Ovary (tissue), 9 donors: ENCODE measurements around the gene SERPINH1. TPM values are rescaled to one million over a fixed set of nuclear protein-coding genes. Genes with fewer than 3 reads are reported as not detected.

Experiments used
- DNase-seq, 5 donors: peaks; one replicate each; pipeline ENCODE4 v3.0.0-alpha.2; 2019 to 2020
- H3K27ac ChIP-seq, 2 donors: fragments of 200-600 bp; one replicate each; pipeline versions ENCODE4 v1.5.1 to v1.8.0; 2019 to 2022
- H3K27me3 ChIP-seq: fragments of 200-600 bp; one replicate; pipeline ENCODE4 v1.8.0; 2022
- H3K36me3 ChIP-seq: fragments of 200-600 bp; sonication (generic); one replicate; pipeline ENCODE4 v1.5.1; 2019
- H3K4me1 ChIP-seq: one replicate; pipeline ENCODE4 v1.8.1; 2013; ENCODE audit warnings: mild to moderate bottlenecking, moderate library complexity; ENCODE audit not compliant: insufficient read depth
- H3K4me3 ChIP-seq: fragments of 200-600 bp; sonication (generic); one replicate; pipeline ENCODE4 v1.5.1; 2017
- H3K9me3 ChIP-seq, 2 donors: fragments of 200-600 bp in 1 of 2; sonication (generic) in 1 of 2; one replicate each; pipeline versions ENCODE4 v1.5.1 to v1.8.1; 2013 to 2019; ENCODE audit warnings: mild to moderate bottlenecking in 1 of 2, moderate library complexity in 1 of 2
- EP300 ChIP-seq: sonication (generic); formaldehyde crosslinking; IDR thresholded peaks from one replicate; pipeline ENCODE4 v1.6.1; 2017; ENCODE audit warnings: antibody characterized with exemption
- POLR2A ChIP-seq: fragments of 450-650 bp; IDR thresholded peaks from one replicate; pipeline ENCODE4 v1.6.1; 2017; ENCODE audit warnings: antibody characterized with exemption, mild to moderate bottlenecking, moderate library complexity
- WGBS, 3 donors: extraction: QIAGEN DNeasy Blood & Tissue Kit in 1 of 3; methylation state at CpG; one replicate each; pipeline versions ENCODE4 v1.1.5 to v1.1.7; 2013 to 2017; 5-methylcytosine and 5-hydroxymethylcytosine counted together
- intact Hi-C, 4 donors: fragments of 100-400 bp; cut with DNase I; formaldehyde crosslinking; loops; one replicate each; pipeline versions ENCODE4 v1.11.0 to v1.15.1; 2022 to 2023
- polyA plus RNA-seq, 2 donors: library from polyadenylated mRNA; stranded (reverse); fragments of 200-250 nt in 1 of 2; fragments of 350-450 nt in 1 of 2; fragmentation: Illumina TruSeq in 1 of 2; extraction: RNeasy Lipid Tissue Mini Kit (QIAGEN cat#74804) in 1 of 2; gene quantifications; one replicate each; pipeline ENCODE4 v1.2.3, GENCODE V29; 2013 to 2014
- total RNA-seq, 7 donors: library from RNA; depleted of rRNA in 2 of 7; stranded (reverse); fragments of >200 nt in 2 of 7; fragmentation: NEBNext Ultra II Directional in 3 of 7; extraction: Animal tissue kit (Norgen Biotek cat#: 25700) in 3 of 7; gene quantifications; one replicate each; pipeline versions ENCODE4 v1.1.0 to v1.2.4, GENCODE V29; 2016 to 2023
- TF ChIP-seq, protein P1 (sequence below), 3 donors: fragments of 450-650 bp in 2 of 3; fragments of 200-600 bp in 1 of 3; IDR thresholded peaks; one replicate each; pipeline versions ENCODE4 v1.5.1 to v1.8.0; 2016 to 2022; ENCODE audit warnings: antibody characterized with exemption in 3 of 3, mild to moderate bottlenecking in 1 of 3
- donor health status: DM: no; HTN: no; CAD: no; lungs with moderate emphysema.
- donor health status: DM: no; HTN: no; CAD: no.
- donor health status: Bipolar disorder and iron deficiency.
- donor health status: DM: yes; HTN: yes; CAD: no.
- donor health status: DM: no; HTN: no; CAD: no.
- donor health status: DM: yes; HTN: yes; CAD: no.

Gene SERPINH1
- total and polyA plus RNA-seq, 9 donors: 122 to 289 (median 183) TPM

DNA sequence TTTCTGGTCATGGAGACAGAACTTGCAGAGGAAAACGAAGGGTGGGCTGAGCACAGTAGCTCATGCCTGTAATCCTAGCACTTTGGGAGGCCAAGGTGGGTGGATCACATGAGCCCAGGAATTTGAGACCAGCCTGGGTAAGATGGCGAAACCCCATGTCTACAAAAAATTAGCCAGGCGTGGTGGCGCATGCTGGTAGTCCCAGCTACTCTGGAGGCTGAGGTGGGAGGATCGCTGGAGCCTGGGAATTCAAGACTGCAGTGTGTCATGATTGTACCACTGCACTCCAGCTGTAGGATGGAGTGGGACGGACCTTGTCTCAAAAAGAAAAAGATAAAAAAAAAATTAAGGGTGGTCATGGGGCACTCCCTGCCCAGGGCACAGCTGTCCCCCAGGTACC, 5.9 kb downstream of the SERPINH1 start:
- no peak for DNase-seq
- intact Hi-C loops: no loop called here
- H3K4me3 ChIP-seq: no peak overlapping the region
- no peaks in the 10 kb centered on the region for H3K36me3 ChIP-seq
- TF ChIP-seq, protein P1, sequence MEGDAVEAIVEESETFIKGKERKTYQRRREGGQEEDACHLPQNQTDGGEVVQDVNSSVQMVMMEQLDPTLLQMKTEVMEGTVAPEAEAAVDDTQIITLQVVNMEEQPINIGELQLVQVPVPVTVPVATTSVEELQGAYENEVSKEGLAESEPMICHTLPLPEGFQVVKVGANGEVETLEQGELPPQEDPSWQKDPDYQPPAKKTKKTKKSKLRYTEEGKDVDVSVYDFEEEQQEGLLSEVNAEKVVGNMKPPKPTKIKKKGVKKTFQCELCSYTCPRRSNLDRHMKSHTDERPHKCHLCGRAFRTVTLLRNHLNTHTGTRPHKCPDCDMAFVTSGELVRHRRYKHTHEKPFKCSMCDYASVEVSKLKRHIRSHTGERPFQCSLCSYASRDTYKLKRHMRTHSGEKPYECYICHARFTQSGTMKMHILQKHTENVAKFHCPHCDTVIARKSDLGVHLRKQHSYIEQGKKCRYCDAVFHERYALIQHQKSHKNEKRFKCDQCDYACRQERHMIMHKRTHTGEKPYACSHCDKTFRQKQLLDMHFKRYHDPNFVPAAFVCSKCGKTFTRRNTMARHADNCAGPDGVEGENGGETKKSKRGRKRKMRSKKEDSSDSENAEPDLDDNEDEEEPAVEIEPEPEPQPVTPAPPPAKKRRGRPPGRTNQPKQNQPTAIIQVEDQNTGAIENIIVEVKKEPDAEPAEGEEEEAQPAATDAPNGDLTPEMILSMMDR (IDR thresholded peaks at IDR 0.05): no peak
- no peak for TF ChIP-seq POLR2A
- no peak for TF ChIP-seq EP300
- no peaks in the 10 kb centered on the region for H3K27me3 ChIP-seq
- no peaks in the 10 kb centered on the region for H3K9me3 ChIP-seq
- H3K27ac ChIP-seq: no peak overlapping the region
- peaks cover 24% of the 10 kb centered on the region for H3K4me1 ChIP-seq
- 73 to 76% (median 75%) methylated on average over 6 of the region's 6 CpGs for WGBS, 3 donors

DNA sequence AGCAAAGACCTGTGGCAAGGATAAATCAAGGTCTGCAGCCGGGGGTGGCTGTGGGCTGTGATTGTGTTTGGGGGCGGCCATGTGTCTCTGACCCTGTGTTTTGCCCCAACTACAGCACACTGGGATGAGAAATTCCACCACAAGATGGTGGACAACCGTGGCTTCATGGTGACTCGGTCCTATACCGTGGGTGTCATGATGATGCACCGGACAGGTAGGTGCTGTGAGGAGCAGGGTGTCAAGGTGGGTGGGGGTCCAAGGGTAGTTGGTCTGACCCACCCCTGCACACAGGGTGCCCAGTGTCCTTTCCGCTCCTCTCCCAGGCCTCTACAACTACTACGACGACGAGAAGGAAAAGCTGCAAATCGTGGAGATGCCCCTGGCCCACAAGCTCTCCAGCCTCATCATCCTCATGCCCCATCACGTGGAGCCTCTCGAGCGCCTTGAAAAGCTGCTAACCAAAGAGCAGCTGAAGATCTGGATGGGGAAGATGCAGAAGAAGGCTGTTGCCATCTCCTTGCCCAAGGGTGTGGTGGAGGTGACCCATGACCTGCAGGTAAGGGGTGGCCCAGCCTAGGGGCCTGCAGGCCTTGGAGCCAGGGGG, 6.7 kb downstream of the SERPINH1 start:
- no peaks in the 10 kb centered on the region for H3K36me3 ChIP-seq
- H3K9me3 ChIP-seq: no peaks in the 10 kb centered on the region
- TF ChIP-seq, protein P1 (IDR thresholded peaks at IDR 0.05): no peak
- TF ChIP-seq POLR2A (no peak), EP300 (no peak)
- H3K27me3 ChIP-seq: no peaks in the 10 kb centered on the region
- H3K27ac ChIP-seq: no peak overlapping the region
- no peak for DNase-seq
- peaks cover 22% of the 10 kb centered on the region for H3K4me1 ChIP-seq
- 65 to 76% (median 70%) methylated on average over 14 of the region's 14 CpGs for WGBS, 3 donors
- intact Hi-C loops: no loop called here
- no peak overlapping the region for H3K4me3 ChIP-seq

DNA sequence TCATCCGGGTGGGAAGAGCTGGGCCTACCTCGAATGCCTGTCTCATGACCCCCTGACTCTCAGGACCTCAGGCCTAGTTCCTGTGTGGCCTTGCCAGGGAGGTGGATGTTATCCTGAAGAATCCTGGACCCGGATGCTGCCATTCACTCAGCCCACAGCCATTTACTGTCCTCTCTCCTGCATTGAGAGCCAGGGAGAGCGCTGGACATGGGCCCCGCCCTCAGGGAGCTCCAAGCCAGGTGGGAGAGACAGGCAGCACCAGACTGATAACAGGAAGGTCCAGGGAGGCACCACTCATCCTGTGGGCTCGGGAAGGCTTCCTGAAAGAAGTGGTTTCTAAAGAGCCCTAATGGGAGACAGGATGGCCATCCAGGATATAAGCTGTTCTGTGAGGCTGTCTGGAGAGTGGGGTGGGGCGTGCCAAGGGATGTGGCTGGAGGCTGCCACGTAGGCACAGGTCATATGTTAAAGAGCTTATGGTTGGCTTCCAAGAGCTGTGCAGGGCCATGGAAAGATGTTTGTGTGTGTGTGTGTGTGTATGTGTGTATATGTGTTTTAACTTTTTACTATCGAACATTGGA, 8.6 kb downstream of the SERPINH1 start:
- H3K36me3 ChIP-seq: no peaks in the 10 kb centered on the region
- peaks cover 11% of the 10 kb centered on the region for H3K4me1 ChIP-seq
- 51 to 54% (median 51%) methylated on average over 9 of the region's 9 CpGs for WGBS, 3 donors
- no peak for DNase-seq
- intact Hi-C loops: no loop called here
- no peak overlapping the region for H3K4me3 ChIP-seq
- no peaks in the 10 kb centered on the region for H3K9me3 ChIP-seq
- H3K27ac ChIP-seq: no peak overlapping the region
- no peaks in the 10 kb centered on the region for H3K27me3 ChIP-seq
- no peak for TF ChIP-seq EP300
- TF ChIP-seq, protein P1 (IDR thresholded peaks at IDR 0.05): no peak
- TF ChIP-seq POLR2A: no peak

DNA sequence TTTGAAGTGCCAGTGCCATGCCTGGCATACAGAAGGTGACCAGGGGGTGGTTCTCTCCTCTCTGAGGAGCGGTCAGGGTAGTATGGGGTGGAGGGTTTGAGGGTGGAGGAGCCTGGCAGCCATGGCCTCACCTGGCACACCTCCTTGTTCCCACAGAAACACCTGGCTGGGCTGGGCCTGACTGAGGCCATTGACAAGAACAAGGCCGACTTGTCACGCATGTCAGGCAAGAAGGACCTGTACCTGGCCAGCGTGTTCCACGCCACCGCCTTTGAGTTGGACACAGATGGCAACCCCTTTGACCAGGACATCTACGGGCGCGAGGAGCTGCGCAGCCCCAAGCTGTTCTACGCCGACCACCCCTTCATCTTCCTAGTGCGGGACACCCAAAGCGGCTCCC, 9.6 kb downstream of the SERPINH1 start:
- Histone ChIP-seq H3K27ac (no peak overlapping the region), H3K4me3 (no peak overlapping the region), H3K36me3 (no peaks in the 10 kb centered on the region), H3K27me3 (no peaks in the 10 kb centered on the region), H3K9me3 (no peaks in the 10 kb centered on the region), H3K4me1 (peaks cover 5% of the 10 kb centered on the region)
- intact Hi-C loops: no loop called here
- WGBS, 3 donors: 85 to 94% (median 91%) methylated on average over 12 to 14 of the region's 14 CpGs
- DNase-seq: peak in 1 of 5 donors; percentile 21
- TF ChIP-seq, protein P1 (IDR thresholded peaks at IDR 0.05): no peak
- no peak for TF ChIP-seq POLR2A
- no peak for TF ChIP-seq EP300
